ENCODE measurements around the gene CACNA2D3.

The CACNA2D3 gene

GRCh38 chr3:54507876-54508460 is 385.6 kb downstream of the CACNA2D3 start:
- no peak for DNase-seq

- DNase-seq, result no peak
Measured at GRCh38 chr3:54510506-54510905, 388.2 kb downstream of the CACNA2D3 start.

GRCh38 chr3:54511766-54512365 is 389.5 kb downstream of the CACNA2D3 start:
- no peak for DNase-seq

- DNase-seq, result no peak
Measured at GRCh38 chr3:54514006-54514405, 391.7 kb downstream of the CACNA2D3 start.

- DNase-seq, result no peak
Measured at GRCh38 chr3:54514416-54514815, 392.1 kb downstream of the CACNA2D3 start.

- DNase-seq, result no peak
Measured at GRCh38 chr3:54515441-54516213, 393.3 kb downstream of the CACNA2D3 start.

- DNase-seq, result no peak
Measured at GRCh38 chr3:54517424-54517823, 395.1 kb downstream of the CACNA2D3 start.

GRCh38 chr3:54518011-54518675 is 395.8 kb downstream of the CACNA2D3 start:
- DNase-seq, result no peak

- no peak for DNase-seq
Measured at GRCh38 chr3:54519493-54519892, 397.1 kb downstream of the CACNA2D3 start.

GRCh38 chr3:54520060-54520459 is 397.7 kb downstream of the CACNA2D3 start:
- DNase-seq, result no peak

GRCh38 chr3:54527521-54527920 is 405.2 kb downstream of the CACNA2D3 start:
- no peak for DNase-seq

- no peak for DNase-seq
Measured at GRCh38 chr3:54527953-54528352, 405.6 kb downstream of the CACNA2D3 start.

- DNase-seq, result no peak
Measured at GRCh38 chr3:54528668-54529067, 406.3 kb downstream of the CACNA2D3 start.

- no peak for DNase-seq
Measured at GRCh38 chr3:54530091-54530490, 407.7 kb downstream of the CACNA2D3 start.

GRCh38 chr3:54530944-54531343 is 408.6 kb downstream of the CACNA2D3 start:
- DNase-seq, result no peak

GRCh38 chr3:54531741-54532140 is 409.4 kb downstream of the CACNA2D3 start:
- DNase-seq, result no peak

- no peak for DNase-seq
Measured at GRCh38 chr3:54533856-54534255, 411.5 kb downstream of the CACNA2D3 start.

- no peak for DNase-seq
Measured at GRCh38 chr3:54535619-54536018, 413.3 kb downstream of the CACNA2D3 start.

- no peak for DNase-seq
Measured at GRCh38 chr3:54536450-54536849, 414.1 kb downstream of the CACNA2D3 start.

- no peak for DNase-seq
Measured at GRCh38 chr3:54537506-54537905, 415.2 kb downstream of the CACNA2D3 start.

- DNase-seq, result no peak
Measured at GRCh38 chr3:54538346-54538745, 416.0 kb downstream of the CACNA2D3 start.

GRCh38 chr3:54541369-54541768 is 419.0 kb downstream of the CACNA2D3 start:
- no peak for DNase-seq

GRCh38 chr3:54543446-54543845 is 421.1 kb downstream of the CACNA2D3 start:
- DNase-seq, result no peak

GRCh38 chr3:54547051-54547450 is 424.7 kb downstream of the CACNA2D3 start:
- no peak for DNase-seq
